HEK293 (cell line): ENCODE results near the gene KDR.

Source experiments
- CTCF ChIA-PET: fragments of 350-600 bp; formaldehyde crosslinking; extraction: SDS; loops from one replicate; lab custom pipeline; 2021; ENCODE audit warnings: antibody characterized with exemption; lab: Yijun Ruan, JAX
- POLR2A ChIA-PET: fragments of 300-600 bp; formaldehyde crosslinking; extraction: SDS; loops from one replicate; lab custom pipeline; 2020; ENCODE audit warnings: antibody characterized with exemption, inconsistent platforms; lab: Yijun Ruan, JAX
- H3K27ac ChIP-seq: fragments of 200-500 bp; sonication (Bioruptor generic); 2 replicates; pipeline ENCODE4 v1.5.1; 2014; ENCODE audit warnings: low read depth, low read length, control low read depth, inconsistent platforms; ENCODE audit errors: extremely low read depth
- H3K36me3 ChIP-seq, 2 experiments: fragments of 200-500 bp in 1 of 2; sonication (Bioruptor generic) in 1 of 2; 1 replicate in 1 of 2; 2 replicates in 1 of 2; pipeline ENCODE4 v1.5.1; 2014 to 2017; ENCODE audit warnings: inconsistent platforms in 2 of 2, low read length in 2 of 2; ENCODE audit not compliant: control insufficient read depth in 2 of 2, insufficient read depth in 1 of 2
- H3K4me1 ChIP-seq: fragments of 200-500 bp; sonication (Bioruptor generic); 2 replicates; pipeline ENCODE4 v1.5.1; 2014; ENCODE audit warnings: mild to moderate bottlenecking, low read length, inconsistent platforms; ENCODE audit not compliant: control insufficient read depth, insufficient read depth
- H3K4me3 ChIP-seq: 2 replicates; pipeline ENCODE4 v1.5.1; 2011; ENCODE audit warnings: low read depth, mild to moderate bottlenecking, control low read depth, low read length, moderate library complexity
- H3K9me3 ChIP-seq: fragments of 200-500 bp; sonication (Bioruptor generic); 2 replicates; pipeline ENCODE4 v1.5.1; 2014; ENCODE audit warnings: low read depth, low read length, inconsistent platforms; ENCODE audit not compliant: control insufficient read depth, insufficient read depth
- ZBTB21 ChIP-seq: fragments of 450-650 bp; formaldehyde crosslinking; IDR thresholded peaks from 2 replicates; pipeline ENCODE4 v1.5.1; 2017; ENCODE audit warnings: missing biosample characterization, missing genetic modification characterization
- ZNF239 ChIP-seq: fragments of 450-650 bp; formaldehyde crosslinking; IDR thresholded peaks from 2 replicates; pipeline ENCODE4 v1.5.1; 2016; ENCODE audit warnings: missing biosample characterization, missing genetic modification characterization
- ZNF529 ChIP-seq: fragments of 450-650 bp; formaldehyde crosslinking; IDR thresholded peaks from 2 replicates; pipeline ENCODE4 v1.5.1; 2017; ENCODE audit warnings: missing genetic modification characterization, missing biosample characterization; ENCODE audit not compliant: insufficient replicate concordance

The KDR gene

DNA sequence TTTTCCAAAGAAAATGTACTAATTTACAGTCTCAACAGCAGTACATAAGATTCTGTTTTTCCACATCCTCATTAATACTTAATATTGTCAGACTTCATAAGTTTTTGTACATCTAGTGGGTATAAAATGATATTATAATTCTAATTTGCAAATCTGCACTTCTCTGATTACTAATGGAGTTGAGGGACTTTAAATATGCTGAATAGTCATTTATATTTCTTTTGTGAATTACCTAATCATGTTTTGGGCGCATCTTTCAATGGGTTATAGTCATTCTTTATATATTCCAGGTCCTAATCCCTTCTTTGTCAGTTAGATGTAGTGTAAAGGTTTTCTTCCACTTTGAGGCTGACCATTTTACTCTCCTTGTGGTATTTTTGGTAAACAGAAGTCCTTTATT, 96.1 kb downstream of the KDR start:
- Histone ChIP-seq H3K4me1 (no peaks in the 10 kb centered on the region; the same call in 1 of the 2 replicates), H3K4me3 (no peak overlapping the region), H3K27ac (no peak overlapping the region), H3K36me3 (no peaks in the 10 kb centered on the region), H3K9me3 (no peaks in the 10 kb centered on the region)
- POLR2A ChIA-PET = no interaction called here
- CTCF ChIA-PET = interaction anchor here (0.6 to 0.9 kb wide), 2 partner anchors 133 to 1075 kb away, joined by 3 to 4 read pairs; no protein-coding TSS in a partner anchor
- no peak for TF ChIP-seq ZNF529 (tag by site-specific recombination)
- TF ChIP-seq ZNF239 (tag by site-specific recombination) = no peak
- TF ChIP-seq ZBTB21 (tag by site-specific recombination) = no peak
